Liver (tissue), 3 donors: ENCODE data around the gene SLC38A2.

Experiments
- GABPA ChIP-seq, 2 donors: IDR thresholded peaks in 1 of 2; conservative IDR thresholded peaks in 1 of 2; 2 replicates each; pipeline ENCODE4 v1.6.1; 2016; ENCODE audit warnings: antibody characterized with exemption in 2 of 2, mild to moderate bottlenecking in 1 of 2, moderate library complexity in 1 of 2
- NR2F2 ChIP-seq: IDR thresholded peaks from 2 replicates; pipeline ENCODE4 v1.6.1; 2016; ENCODE audit warnings: antibody characterized with exemption
- RAD21 ChIP-seq, 2 donors: IDR thresholded peaks; 2 replicates each; pipeline ENCODE4 v1.6.1; 2016; ENCODE audit warnings: antibody characterized with exemption in 2 of 2, mild to moderate bottlenecking in 2 of 2
- SP1 ChIP-seq: IDR thresholded peaks from 2 replicates; pipeline ENCODE4 v1.6.1; 2018; ENCODE audit warnings: antibody characterized with exemption, mild to moderate bottlenecking
- TAF1 ChIP-seq: conservative IDR thresholded peaks from 2 replicates; pipeline ENCODE4 v1.6.1; 2016; ENCODE audit warnings: antibody characterized with exemption, mild to moderate bottlenecking
- YY1 ChIP-seq: IDR thresholded peaks from 2 replicates; pipeline ENCODE4 v1.6.1; 2016; ENCODE audit warnings: antibody characterized with exemption, mild to moderate bottlenecking
- TF ChIP-seq, protein P1 (sequence below): fragments of 150-350 bp; IDR thresholded peaks from 2 replicates; pipeline ENCODE4 v1.5.1; 2017; ENCODE audit warnings: improper control_type of control experiment, low read depth, low read length; ENCODE audit not compliant: missing input control
- TF ChIP-seq, protein P2 (sequence below): IDR thresholded peaks from 2 replicates; pipeline ENCODE4 v1.6.1; 2016; ENCODE audit warnings: antibody characterized with exemption, mild to moderate bottlenecking
- TF ChIP-seq, protein P3 (sequence below): IDR thresholded peaks from 2 replicates; pipeline ENCODE4 v1.6.1; 2016; ENCODE audit warnings: antibody characterized with exemption
- TF ChIP-seq, protein P4 (sequence below): IDR thresholded peaks from 2 replicates; pipeline ENCODE4 v1.6.1; 2016; ENCODE audit warnings: antibody characterized with exemption
- donor health status: healthy.
- donor health status: healthy.

DNA sequence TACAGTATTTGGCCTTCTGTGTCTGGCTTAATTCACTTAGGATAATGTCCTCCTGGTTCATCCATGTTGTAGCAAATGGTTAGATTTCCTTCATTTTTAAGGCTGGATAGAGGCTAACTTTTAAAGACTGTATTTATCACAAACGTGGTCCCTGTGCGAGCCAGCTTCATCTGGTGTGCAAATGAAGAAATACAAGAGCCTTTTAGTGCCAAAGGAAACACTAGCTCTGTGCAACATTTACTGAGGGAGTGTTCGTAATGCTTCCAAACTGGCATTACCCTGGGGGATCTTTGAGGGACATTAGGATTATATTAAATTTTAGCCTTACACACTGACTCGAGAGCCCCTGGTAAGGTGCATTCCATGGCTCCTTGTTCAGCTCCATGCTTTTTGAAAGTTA lies 43.0 kb upstream of the SLC38A2 start:
- TF ChIP-seq, protein P1, sequence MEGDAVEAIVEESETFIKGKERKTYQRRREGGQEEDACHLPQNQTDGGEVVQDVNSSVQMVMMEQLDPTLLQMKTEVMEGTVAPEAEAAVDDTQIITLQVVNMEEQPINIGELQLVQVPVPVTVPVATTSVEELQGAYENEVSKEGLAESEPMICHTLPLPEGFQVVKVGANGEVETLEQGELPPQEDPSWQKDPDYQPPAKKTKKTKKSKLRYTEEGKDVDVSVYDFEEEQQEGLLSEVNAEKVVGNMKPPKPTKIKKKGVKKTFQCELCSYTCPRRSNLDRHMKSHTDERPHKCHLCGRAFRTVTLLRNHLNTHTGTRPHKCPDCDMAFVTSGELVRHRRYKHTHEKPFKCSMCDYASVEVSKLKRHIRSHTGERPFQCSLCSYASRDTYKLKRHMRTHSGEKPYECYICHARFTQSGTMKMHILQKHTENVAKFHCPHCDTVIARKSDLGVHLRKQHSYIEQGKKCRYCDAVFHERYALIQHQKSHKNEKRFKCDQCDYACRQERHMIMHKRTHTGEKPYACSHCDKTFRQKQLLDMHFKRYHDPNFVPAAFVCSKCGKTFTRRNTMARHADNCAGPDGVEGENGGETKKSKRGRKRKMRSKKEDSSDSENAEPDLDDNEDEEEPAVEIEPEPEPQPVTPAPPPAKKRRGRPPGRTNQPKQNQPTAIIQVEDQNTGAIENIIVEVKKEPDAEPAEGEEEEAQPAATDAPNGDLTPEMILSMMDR, result no peak
- no peak for TF ChIP-seq RAD21 (IDR thresholded peaks at IDR 0.05)
- TF ChIP-seq, protein P2, sequence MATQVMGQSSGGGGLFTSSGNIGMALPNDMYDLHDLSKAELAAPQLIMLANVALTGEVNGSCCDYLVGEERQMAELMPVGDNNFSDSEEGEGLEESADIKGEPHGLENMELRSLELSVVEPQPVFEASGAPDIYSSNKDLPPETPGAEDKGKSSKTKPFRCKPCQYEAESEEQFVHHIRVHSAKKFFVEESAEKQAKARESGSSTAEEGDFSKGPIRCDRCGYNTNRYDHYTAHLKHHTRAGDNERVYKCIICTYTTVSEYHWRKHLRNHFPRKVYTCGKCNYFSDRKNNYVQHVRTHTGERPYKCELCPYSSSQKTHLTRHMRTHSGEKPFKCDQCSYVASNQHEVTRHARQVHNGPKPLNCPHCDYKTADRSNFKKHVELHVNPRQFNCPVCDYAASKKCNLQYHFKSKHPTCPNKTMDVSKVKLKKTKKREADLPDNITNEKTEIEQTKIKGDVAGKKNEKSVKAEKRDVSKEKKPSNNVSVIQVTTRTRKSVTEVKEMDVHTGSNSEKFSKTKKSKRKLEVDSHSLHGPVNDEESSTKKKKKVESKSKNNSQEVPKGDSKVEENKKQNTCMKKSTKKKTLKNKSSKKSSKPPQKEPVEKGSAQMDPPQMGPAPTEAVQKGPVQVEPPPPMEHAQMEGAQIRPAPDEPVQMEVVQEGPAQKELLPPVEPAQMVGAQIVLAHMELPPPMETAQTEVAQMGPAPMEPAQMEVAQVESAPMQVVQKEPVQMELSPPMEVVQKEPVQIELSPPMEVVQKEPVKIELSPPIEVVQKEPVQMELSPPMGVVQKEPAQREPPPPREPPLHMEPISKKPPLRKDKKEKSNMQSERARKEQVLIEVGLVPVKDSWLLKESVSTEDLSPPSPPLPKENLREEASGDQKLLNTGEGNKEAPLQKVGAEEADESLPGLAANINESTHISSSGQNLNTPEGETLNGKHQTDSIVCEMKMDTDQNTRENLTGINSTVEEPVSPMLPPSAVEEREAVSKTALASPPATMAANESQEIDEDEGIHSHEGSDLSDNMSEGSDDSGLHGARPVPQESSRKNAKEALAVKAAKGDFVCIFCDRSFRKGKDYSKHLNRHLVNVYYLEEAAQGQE, result no peak
- TF ChIP-seq SP1, result no peak
- no peak for TF ChIP-seq YY1
- TF ChIP-seq TAF1, result no peak
- TF ChIP-seq, protein P3, sequence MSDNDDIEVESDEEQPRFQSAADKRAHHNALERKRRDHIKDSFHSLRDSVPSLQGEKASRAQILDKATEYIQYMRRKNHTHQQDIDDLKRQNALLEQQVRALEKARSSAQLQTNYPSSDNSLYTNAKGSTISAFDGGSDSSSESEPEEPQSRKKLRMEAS, result no peak
- no peak for TF ChIP-seq NR2F2
- no peak for TF ChIP-seq GABPA (IDR thresholded peaks at IDR 0.05 in 1 of 2, conservative IDR thresholded peaks at IDR 0.05 in 1 of 2)
- TF ChIP-seq, protein P4, sequence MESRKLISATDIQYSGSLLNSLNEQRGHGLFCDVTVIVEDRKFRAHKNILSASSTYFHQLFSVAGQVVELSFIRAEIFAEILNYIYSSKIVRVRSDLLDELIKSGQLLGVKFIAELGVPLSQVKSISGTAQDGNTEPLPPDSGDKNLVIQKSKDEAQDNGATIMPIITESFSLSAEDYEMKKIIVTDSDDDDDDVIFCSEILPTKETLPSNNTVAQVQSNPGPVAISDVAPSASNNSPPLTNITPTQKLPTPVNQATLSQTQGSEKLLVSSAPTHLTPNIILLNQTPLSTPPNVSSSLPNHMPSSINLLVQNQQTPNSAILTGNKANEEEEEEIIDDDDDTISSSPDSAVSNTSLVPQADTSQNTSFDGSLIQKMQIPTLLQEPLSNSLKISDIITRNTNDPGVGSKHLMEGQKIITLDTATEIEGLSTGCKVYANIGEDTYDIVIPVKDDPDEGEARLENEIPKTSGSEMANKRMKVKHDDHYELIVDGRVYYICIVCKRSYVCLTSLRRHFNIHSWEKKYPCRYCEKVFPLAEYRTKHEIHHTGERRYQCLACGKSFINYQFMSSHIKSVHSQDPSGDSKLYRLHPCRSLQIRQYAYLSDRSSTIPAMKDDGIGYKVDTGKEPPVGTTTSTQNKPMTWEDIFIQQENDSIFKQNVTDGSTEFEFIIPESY, result no peak
